Chondrocyte (in vitro differentiated cells): Measurements from ENCODE around the gene UROC1. TPM values are rescaled to one million over a fixed set of nuclear protein-coding genes. Genes with fewer than 3 reads are reported as not detected.
A peak's percentile ranks its signal among the peaks of the same experiment; 100 is the strongest.

Experiments used
- DNase-seq: peaks from one replicate; pipeline ENCODE4 v3.0.0; 2021; ENCODE audit warnings: mixed read lengths, low spot score
- H3K27ac Mint-ChIP-seq: one replicate; pipeline ENCODE4 v1.8.0; 2021; ENCODE audit warnings: mild to moderate bottlenecking, moderate library complexity, mixed read lengths; ENCODE audit not compliant: unreplicated experiment
- H3K27me3 Mint-ChIP-seq: 2 replicates; pipeline ENCODE4 v1.8.0; 2021; ENCODE audit warnings: low read depth, mixed read lengths
- H3K36me3 Mint-ChIP-seq: 2 replicates; pipeline ENCODE4 v1.8.0; 2021; ENCODE audit warnings: low read depth, mixed read lengths
- H3K4me1 Mint-ChIP-seq: 2 replicates; pipeline ENCODE4 v1.8.0; 2021; ENCODE audit warnings: low read depth, mild to moderate bottlenecking, mixed read lengths
- H3K4me3 Mint-ChIP-seq: one replicate; pipeline ENCODE4 v1.8.0; 2021; ENCODE audit warnings: mild to moderate bottlenecking, moderate library complexity, mixed read lengths; ENCODE audit not compliant: unreplicated experiment
- H3K9me3 Mint-ChIP-seq: 2 replicates; pipeline ENCODE4 v1.8.0; 2021; ENCODE audit warnings: low read depth, mixed read lengths
- CTCF ChIP-seq: fragments of 200-600 bp; sonication (generic); IDR thresholded peaks from 2 replicates; pipeline ENCODE4 v1.5.0; 2021; ENCODE audit warnings: antibody characterized with exemption, mild to moderate bottlenecking, moderate library complexity
- total RNA-seq: library from RNA; stranded (reverse); gene quantifications from 3 replicates; pipeline ENCODE4 v1.2.1, GENCODE V29; 2021

Gene UROC1
- total RNA-seq, 1 donor from 2014 or later, result not detected

GRCh38 chr3:126480206-126480605 lies 37.4 kb downstream of the UROC1 start:
- no peak for DNase-seq
- no peak overlapping the region for H3K4me3 Mint-ChIP-seq
- H3K27me3 Mint-ChIP-seq, result no peaks in the 10 kb centered on the region
- no peak overlapping the region for H3K27ac Mint-ChIP-seq
- H3K9me3 Mint-ChIP-seq, result no peaks in the 10 kb centered on the region
- H3K36me3 Mint-ChIP-seq, result no peaks in the 10 kb centered on the region
- H3K4me1 Mint-ChIP-seq, result peaks cover 15% of the 10 kb centered on the region
- TF ChIP-seq CTCF, result no peak

GRCh38 chr3:126479642-126480041 lies 37.9 kb downstream of the UROC1 start:
- H3K9me3 Mint-ChIP-seq, result no peaks in the 10 kb centered on the region
- no peaks in the 10 kb centered on the region for H3K36me3 Mint-ChIP-seq
- no peak for DNase-seq
- peaks cover 16% of the 10 kb centered on the region for H3K4me1 Mint-ChIP-seq
- no peak for TF ChIP-seq CTCF
- no peak overlapping the region for H3K27ac Mint-ChIP-seq
- no peaks in the 10 kb centered on the region for H3K27me3 Mint-ChIP-seq
- H3K4me3 Mint-ChIP-seq, result no peak overlapping the region

GRCh38 chr3:126478581-126479310 lies 38.8 kb downstream of the UROC1 start:
- Mint-ChIP-seq H3K9me3 (no peaks in the 10 kb centered on the region), H3K27ac (no peak overlapping the region), H3K27me3 (no peaks in the 10 kb centered on the region), H3K36me3 (no peaks in the 10 kb centered on the region), H3K4me3 (no peak overlapping the region), H3K4me1 (peaks cover 25% of the 10 kb centered on the region)
- no peak for TF ChIP-seq CTCF
- DNase-seq, result peak; percentile 59

- H3K4me3 Mint-ChIP-seq, result peak overlapping the region; percentile 54
- H3K4me1 Mint-ChIP-seq, result peaks cover 41% of the 10 kb centered on the region
- no peak for TF ChIP-seq CTCF
- no peak overlapping the region for H3K27ac Mint-ChIP-seq
- DNase-seq, result no peak
- no peaks in the 10 kb centered on the region for H3K9me3 Mint-ChIP-seq
- H3K27me3 Mint-ChIP-seq, result no peaks in the 10 kb centered on the region
- peaks cover 3% of the 10 kb centered on the region for H3K36me3 Mint-ChIP-seq
Measured at GRCh38 chr3:126477061-126477380, 40.6 kb downstream of the UROC1 start.

GRCh38 chr3:126476166-126477060 lies 41.2 kb downstream of the UROC1 start:
- Mint-ChIP-seq H3K4me1 (peaks cover 40% of the 10 kb centered on the region), H3K27me3 (no peaks in the 10 kb centered on the region), H3K27ac (peak overlapping the region; percentile 80), H3K36me3 (peaks cover 3% of the 10 kb centered on the region), H3K9me3 (no peaks in the 10 kb centered on the region), H3K4me3 (peak overlapping the region; percentile 75)
- DNase-seq, result peak; percentile 93
- no peak for TF ChIP-seq CTCF
